Cortex of kidney (tissue), 1 donor: Measurements from ENCODE around the gene SMARCAD1.

Source experiments
- DNase-seq: peaks from one replicate; lab custom pipeline; 2025; lab: John Stamatoyannopoulos, UW

Gene SMARCAD1

DNA sequence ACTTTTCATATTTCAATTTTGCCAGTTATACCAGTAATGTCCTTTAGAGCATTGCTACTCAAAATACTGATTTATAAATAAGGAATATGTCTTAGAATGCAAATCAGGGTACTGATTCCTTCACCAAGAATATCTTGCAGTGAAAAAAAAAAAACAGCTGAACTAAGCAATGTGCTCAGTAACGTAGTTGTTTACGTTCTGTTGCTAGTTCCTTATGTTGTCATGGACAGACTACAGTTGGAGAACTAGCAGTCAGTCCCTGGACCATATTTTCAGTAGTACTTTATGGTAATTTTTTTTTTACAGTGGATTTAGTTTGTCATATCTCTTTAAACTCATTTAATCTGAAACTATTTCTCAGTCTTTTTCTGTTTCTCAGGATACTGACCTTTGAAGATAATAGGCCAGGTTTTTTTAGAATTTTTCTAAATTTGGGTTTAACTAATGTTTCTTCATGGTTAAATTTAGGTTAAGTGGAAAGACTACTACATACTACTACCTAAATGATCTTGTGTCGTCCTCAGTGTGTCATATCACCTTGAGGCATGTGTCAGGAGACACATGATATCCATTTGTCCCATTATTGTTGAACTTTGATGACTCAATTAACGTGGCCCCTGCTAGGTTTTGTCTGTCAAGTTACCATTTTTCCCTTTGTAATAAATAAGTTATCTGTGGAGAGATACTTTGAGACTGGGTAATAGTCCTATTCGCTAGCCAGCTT is 21.0 kb downstream of the SMARCAD1 start:
- DNase-seq: no peak

DNA sequence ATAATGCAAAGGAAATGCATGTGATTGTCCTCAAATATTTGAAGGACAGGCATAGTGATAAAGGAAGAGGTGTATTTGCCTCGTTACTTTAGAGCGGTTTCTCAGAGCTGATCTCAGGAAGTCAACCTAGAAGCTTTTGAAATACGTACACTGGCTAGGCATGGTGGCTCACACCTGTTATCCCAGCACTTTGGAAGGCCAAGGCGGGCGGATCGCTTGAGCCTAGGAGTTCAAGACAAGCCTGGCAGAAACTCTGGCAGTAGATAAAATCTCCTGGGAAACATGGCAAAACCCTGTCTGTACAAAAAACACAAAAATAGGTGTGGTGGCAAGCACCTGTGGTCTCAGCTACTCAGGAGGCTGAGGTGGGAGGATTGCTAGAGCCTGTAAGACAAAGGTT is 24.9 kb downstream of the SMARCAD1 start:
- no peak for DNase-seq

DNA sequence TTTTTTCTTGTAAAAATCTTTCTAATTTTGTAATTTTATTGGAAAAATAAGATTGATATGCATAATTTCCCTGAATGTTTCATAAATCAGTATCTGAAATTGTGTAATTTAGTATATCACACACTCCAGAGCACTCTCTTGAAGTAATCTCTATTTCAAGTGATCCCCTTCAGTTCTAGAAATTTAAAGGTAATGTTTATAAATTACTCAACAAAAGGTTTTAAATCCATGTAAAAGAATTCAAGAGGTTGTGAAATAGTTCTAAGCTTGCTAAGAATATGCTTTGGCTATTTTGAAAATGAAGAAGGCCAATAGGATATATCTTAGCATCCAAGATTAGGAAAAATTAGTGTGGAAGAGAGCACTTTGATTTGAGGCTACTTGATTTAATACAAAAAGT is 28.2 kb downstream of the SMARCAD1 start:
- no peak for DNase-seq

GRCh38 chr4:94237271-94237670 is 29.6 kb downstream of the SMARCAD1 start:
- DNase-seq: no peak

DNA sequence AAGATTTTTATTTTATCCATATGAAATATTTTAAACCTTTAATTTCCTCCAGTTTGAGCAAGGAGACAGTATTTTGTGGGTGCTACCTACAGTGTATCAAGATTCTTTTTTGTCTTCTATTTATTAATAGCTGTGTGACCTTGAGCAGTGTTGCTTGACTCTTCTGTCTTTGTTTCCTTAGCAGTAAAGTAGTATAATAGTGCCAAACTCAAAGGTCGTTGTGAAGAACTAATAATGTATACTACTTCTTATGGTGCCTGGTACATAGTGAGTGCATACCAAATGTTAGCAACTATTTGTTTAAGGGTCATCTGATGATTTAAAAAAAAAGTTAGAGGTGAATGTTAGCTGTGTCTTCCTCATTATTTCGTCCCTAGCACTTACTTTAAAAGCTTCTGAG is 30.5 kb downstream of the SMARCAD1 start:
- DNase-seq: no peak

DNA sequence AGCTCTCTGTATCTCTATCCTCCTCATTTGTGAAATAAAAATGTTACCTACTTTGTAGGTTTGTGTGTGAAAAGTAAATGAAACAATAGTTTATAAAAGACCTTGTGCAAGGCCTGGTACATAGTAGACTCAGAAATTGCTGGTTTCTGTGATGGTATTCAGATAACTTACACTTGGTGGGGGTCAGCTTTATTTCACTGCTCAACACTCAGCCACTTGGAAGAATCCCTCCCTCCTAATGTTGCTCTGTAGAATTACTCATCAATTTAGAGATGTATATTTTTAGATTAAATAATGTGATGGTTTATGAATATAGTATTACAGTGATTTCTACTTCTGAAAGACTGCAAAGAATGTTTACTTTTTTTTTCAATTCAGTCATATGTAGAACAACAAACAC is 32.7 kb downstream of the SMARCAD1 start:
- DNase-seq: no peak

- no peak for DNase-seq
Measured at GRCh38 chr4:94244087-94244828, 36.6 kb downstream of the SMARCAD1 start.

GRCh38 chr4:94244829-94245185 is 37.1 kb downstream of the SMARCAD1 start:
- DNase-seq: no peak

- DNase-seq: no peak
Measured at GRCh38 chr4:94251094-94251493, 43.4 kb downstream of the SMARCAD1 start.

DNA sequence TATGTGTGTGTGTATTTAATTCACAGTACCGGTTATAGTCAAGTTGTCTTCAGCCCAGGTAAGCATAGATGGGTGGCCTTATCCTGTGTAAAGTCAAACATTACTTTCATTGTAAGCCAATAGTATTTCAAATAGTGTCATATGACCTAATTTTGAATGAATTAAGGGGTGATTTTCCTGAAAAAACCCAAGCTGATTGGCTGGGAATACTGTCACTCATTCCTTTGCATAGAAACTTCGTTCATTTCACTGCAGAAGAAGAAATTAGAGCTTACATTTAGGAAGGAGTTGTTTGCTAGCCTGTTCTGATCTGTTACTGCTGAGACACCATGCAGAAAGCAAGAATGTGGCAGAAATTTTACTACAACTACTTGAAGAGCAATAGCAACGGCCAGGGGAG is 45.4 kb downstream of the SMARCAD1 start:
- DNase-seq: no peak

GRCh38 chr4:94256144-94256783 is 48.6 kb downstream of the SMARCAD1 start:
- no peak for DNase-seq

DNA sequence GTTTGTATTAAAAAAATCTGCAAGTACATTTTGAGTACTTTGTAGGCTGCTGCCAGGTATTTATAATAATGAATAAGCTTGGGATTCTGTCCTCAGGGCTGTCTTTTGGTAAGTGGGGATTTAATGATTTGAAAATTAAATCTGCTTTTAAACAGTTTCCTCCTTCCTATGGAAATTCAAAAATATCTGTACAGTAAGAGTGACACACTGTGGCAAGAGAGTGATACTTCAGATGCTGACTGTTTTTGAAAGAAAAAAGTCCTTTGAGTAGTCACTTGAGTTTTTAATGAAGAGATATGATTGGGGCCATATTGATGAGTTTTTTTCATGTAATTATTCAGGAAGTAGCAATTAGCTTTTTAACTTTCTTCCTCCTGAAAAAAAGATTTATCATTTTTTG is 49.2 kb downstream of the SMARCAD1 start:
- no peak for DNase-seq

- no peak for DNase-seq
Measured at GRCh38 chr4:94262163-94263016, 54.7 kb downstream of the SMARCAD1 start.

- DNase-seq: no peak
Measured at GRCh38 chr4:94267037-94267436, 59.4 kb downstream of the SMARCAD1 start.

GRCh38 chr4:94271248-94271647 is 63.6 kb downstream of the SMARCAD1 start:
- DNase-seq: no peak

- no peak for DNase-seq
Measured at GRCh38 chr4:94274912-94275311, 67.2 kb downstream of the SMARCAD1 start.

DNA sequence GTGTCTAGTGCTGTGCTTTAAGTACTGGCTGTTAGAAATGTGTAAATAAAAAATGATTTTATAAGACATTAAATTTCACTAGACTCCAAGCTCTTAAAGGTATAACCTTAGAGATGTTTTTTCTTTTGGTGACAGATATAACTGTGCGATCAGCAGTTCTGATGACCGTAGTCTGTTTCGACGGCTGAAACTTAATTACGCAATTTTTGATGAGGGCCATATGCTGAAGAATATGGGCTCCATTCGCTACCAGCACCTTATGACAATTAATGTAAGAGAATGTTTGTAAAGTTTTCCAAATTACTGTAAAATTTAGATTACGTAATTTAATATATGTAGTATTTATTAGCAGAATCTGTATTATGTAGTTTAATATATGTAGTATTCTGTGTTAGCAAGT is 68.5 kb downstream of the SMARCAD1 start:
- no peak for DNase-seq

DNA sequence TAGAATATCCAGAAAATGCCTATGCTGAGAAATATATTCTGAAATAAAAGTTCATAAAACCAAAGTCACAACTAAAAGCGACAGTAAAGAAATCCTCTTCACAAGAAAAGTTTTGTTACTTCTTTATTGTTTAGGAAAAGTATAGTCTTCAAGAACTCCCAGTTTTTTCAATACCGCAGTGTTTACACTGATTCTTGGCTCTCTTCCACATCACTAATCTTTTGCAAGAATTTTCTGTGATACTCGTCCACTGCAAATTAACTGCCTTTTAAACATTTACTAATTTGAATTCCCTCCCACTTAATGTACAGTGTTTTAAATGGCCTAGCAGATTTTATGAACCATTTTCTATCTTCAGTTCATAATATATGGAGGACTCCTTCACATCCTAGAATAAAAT is 69.9 kb downstream of the SMARCAD1 start:
- DNase-seq: no peak

GRCh38 chr4:94278781-94279180 is 71.1 kb downstream of the SMARCAD1 start:
- DNase-seq: no peak

DNA sequence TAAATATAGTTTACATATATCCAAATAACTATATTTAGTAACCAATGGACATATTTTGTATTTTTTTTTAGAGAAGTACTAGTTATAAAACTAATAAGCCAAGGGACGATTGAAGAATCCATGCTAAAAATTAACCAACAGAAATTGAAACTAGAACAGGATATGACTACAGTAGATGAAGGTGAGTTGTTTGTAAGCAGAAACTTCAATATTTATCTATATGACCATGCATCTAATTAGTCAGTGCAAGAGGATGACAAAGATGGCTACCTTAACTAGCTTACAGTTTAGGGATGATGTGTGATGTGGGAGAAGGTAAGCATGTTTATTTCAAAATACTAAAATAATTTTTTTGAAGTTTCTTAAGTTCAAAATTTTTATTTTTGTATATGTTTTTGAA is 77.2 kb downstream of the SMARCAD1 start:
- DNase-seq: no peak

DNA sequence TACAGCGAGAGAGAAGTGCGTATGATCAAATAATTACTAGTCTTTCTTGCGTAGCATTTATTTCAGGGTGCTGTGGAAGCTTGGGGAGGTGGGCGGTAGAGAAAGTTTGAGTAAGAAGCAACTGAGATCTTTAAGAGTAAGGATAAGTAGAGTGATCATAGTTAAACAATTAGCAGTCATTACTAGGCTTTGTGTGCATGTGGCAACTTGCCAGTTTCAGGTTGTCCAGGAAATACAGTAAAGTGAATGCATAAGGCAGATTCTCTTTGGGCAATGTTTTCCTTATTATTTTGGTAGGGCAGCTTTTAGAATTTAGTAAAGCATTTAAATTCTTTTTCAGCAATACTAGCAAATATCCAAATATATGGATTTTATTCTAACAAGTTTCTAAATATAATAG is 78.0 kb downstream of the SMARCAD1 start:
- DNase-seq: no peak

DNA sequence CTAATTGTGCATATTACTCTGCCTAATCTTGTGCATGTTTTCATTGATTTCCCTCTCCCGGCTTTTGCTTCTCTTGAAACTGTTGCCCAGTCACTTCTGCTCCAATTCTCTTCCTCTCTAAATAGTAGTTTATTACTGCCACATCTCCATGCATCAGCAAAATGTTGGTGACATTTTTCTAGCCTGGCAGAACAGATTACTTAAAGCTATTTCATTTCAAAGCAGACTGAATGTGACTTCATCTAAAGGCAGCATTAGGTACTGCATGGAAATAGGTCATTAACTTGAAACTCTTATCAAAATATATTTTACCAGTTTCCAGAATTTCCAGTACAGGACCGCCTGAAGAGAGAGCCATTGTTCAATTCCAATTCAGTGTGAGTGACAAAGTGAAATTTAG is 82.6 kb downstream of the SMARCAD1 start:
- DNase-seq: no peak
